GM23338 (cell line): ENCODE measurements around the gene KIRREL3. TPM values are rescaled to one million over a fixed set of nuclear protein-coding genes. Genes with fewer than 3 reads are reported as not detected.

Experiments
- ATAC-seq: fragments of 200-7000 bp; cut with Tn5 transposase; 3 replicates; pipeline ENCODE4 v1.9.1; 2020
- DNase-seq: peaks from one replicate; pipeline ENCODE4 v3.0.0-alpha.2; 2015; ENCODE audit warnings: low spot score
- H2AFZ ChIP-seq: fragments of 200-600 bp; sonication (generic); 2 replicates; pipeline ENCODE4 v1.8.0; 2016; ENCODE audit warnings: antibody characterized with exemption, mild to moderate bottlenecking, moderate library complexity
- H3F3A ChIP-seq: fragments of 200-600 bp; sonication (generic); replicated peaks from 2 replicates; pipeline ENCODE4 v1.8.0; 2017; ENCODE audit warnings: antibody characterized with exemption, mixed run types, low read depth
- H3K27ac ChIP-seq: fragments of 200-600 bp; sonication (generic); 2 replicates; pipeline ENCODE4 v1.6.1; 2016; ENCODE audit warnings: low read depth
- H3K27me3 ChIP-seq: fragments of 200-600 bp; sonication (generic); 2 replicates; pipeline ENCODE4 v1.8.0; 2016; ENCODE audit warnings: mild to moderate bottlenecking, mixed run types, moderate library complexity; ENCODE audit not compliant: insufficient read depth
- H3K36me3 ChIP-seq: fragments of 200-600 bp; sonication (generic); 2 replicates; pipeline ENCODE4 v1.8.0; 2016; ENCODE audit warnings: mild to moderate bottlenecking; ENCODE audit not compliant: insufficient read depth
- H3K4me1 ChIP-seq: fragments of 200-600 bp; sonication (generic); 2 replicates; pipeline ENCODE4 v1.8.0; 2016; ENCODE audit warnings: mild to moderate bottlenecking, moderate library complexity; ENCODE audit not compliant: insufficient read depth
- H3K4me2 ChIP-seq: fragments of 200-600 bp; sonication (generic); 2 replicates; pipeline ENCODE4 v1.7.1; 2017; ENCODE audit warnings: mixed run types
- H3K4me3 ChIP-seq: fragments of 200-600 bp; sonication (generic); 2 replicates; pipeline ENCODE4 v1.6.1; 2016; ENCODE audit warnings: mixed run types
- H3K79me2 ChIP-seq: fragments of 200-600 bp; sonication (generic); replicated peaks from 2 replicates; pipeline ENCODE4 v1.8.0; 2017; ENCODE audit warnings: mild to moderate bottlenecking; ENCODE audit not compliant: insufficient read depth
- H3K9me2 ChIP-seq: fragments of 200-600 bp; sonication (generic); 2 replicates; pipeline ENCODE4 v1.8.0; 2017; ENCODE audit not compliant: insufficient read depth
- H4K20me1 ChIP-seq: fragments of 200-600 bp; sonication (generic); replicated peaks from 2 replicates; pipeline ENCODE4 v1.8.0; 2017; ENCODE audit warnings: mild to moderate bottlenecking; ENCODE audit not compliant: insufficient read depth
- H3K27ac Mint-ChIP-seq: 2 replicates; pipeline ENCODE4 v1.8.0; 2020; ENCODE audit warnings: inconsistent platforms, mild to moderate bottlenecking, moderate library complexity, mixed read lengths
- H3K27me3 Mint-ChIP-seq: 3 replicates; pipeline ENCODE4 v1.8.0; 2022; ENCODE audit warnings: low read depth, mild to moderate bottlenecking, moderate library complexity, mixed read lengths, inconsistent platforms; ENCODE audit not compliant: insufficient read depth, poor library complexity
- H3K36me3 Mint-ChIP-seq: 3 replicates; pipeline ENCODE4 v1.8.0; 2021; ENCODE audit warnings: low read depth, mild to moderate bottlenecking, inconsistent platforms, moderate library complexity, mixed read lengths
- H3K4me1 Mint-ChIP-seq: 3 replicates; pipeline ENCODE4 v1.8.0; 2020; ENCODE audit warnings: mild to moderate bottlenecking, inconsistent platforms, mixed read lengths
- H3K4me3 Mint-ChIP-seq: 3 replicates; pipeline ENCODE4 v1.8.0; 2021; ENCODE audit warnings: moderate library complexity, mild to moderate bottlenecking, inconsistent platforms, mixed read lengths
- H3K9me3 Mint-ChIP-seq: 3 replicates; pipeline ENCODE4 v1.8.0; 2020; ENCODE audit warnings: moderate library complexity, mild to moderate bottlenecking, inconsistent platforms, mixed read lengths
- CREB1 ChIP-seq: fragments of 250-450 bp; sonication (Bioruptor Pico); IDR thresholded peaks from 2 replicates; pipeline ENCODE4 v1.5.0; 2020; ENCODE audit warnings: low read depth, mild to moderate bottlenecking, moderate library complexity
- ETS1 ChIP-seq: IDR thresholded peaks from 2 replicates; pipeline ENCODE4 v1.6.1; 2016; ENCODE audit warnings: antibody characterized with exemption
- EZH2 ChIP-seq: fragments of 200-600 bp; sonication (generic); IDR thresholded peaks from one replicate; pipeline ENCODE4 v1.8.0; 2017; ENCODE audit warnings: antibody characterized with exemption, mild to moderate bottlenecking, low read depth; ENCODE audit not compliant: unreplicated experiment
- JUNB ChIP-seq: IDR thresholded peaks from one replicate; pipeline ENCODE4 v1.6.1; 2016; ENCODE audit warnings: antibody characterized with exemption; ENCODE audit not compliant: unreplicated experiment
- NANOG ChIP-seq: IDR thresholded peaks from 2 replicates; pipeline ENCODE4 v1.6.1; 2016; ENCODE audit warnings: antibody characterized with exemption, borderline replicate concordance
- STAT1 ChIP-seq: IDR thresholded peaks from one replicate; pipeline ENCODE4 v1.6.1; 2016; ENCODE audit warnings: antibody characterized with exemption; ENCODE audit not compliant: unreplicated experiment
- ZNF114 ChIP-seq: fragments of 250-450 bp; sonication (Bioruptor Pico); IDR thresholded peaks from 2 replicates; pipeline ENCODE4 v1.5.0; 2020; ENCODE audit warnings: mild to moderate bottlenecking, moderate library complexity
- ZNF462 ChIP-seq: fragments of 250-450 bp; sonication (Bioruptor Pico); IDR thresholded peaks from 2 replicates; pipeline ENCODE4 v1.5.0; 2020; ENCODE audit warnings: mild to moderate bottlenecking, moderate library complexity
- polyA plus RNA-seq: library from polyadenylated mRNA; unstranded; fragments of >200 nt; fragmentation: Nextera tagmentation; extraction: Ambion mirVana; gene quantifications from 2 replicates; pipeline ENCODE4 v1.2.1, GENCODE V29; 2016
- total RNA-seq: library from RNA; depleted of rRNA; stranded (reverse); fragments of >200 nt; shearing (Covaris generic); gene quantifications from 2 replicates; pipeline ENCODE4 v1.2.3, GENCODE V29; 2014
- TF ChIP-seq, protein P1 (sequence below): IDR thresholded peaks from one replicate; pipeline ENCODE4 v1.6.1; 2018; ENCODE audit warnings: antibody characterized with exemption; ENCODE audit not compliant: unreplicated experiment

The KIRREL3 gene
- total and polyA plus RNA-seq, 2 experiments from 2014 or later = 0.13 to 1.5 TPM

DNA sequence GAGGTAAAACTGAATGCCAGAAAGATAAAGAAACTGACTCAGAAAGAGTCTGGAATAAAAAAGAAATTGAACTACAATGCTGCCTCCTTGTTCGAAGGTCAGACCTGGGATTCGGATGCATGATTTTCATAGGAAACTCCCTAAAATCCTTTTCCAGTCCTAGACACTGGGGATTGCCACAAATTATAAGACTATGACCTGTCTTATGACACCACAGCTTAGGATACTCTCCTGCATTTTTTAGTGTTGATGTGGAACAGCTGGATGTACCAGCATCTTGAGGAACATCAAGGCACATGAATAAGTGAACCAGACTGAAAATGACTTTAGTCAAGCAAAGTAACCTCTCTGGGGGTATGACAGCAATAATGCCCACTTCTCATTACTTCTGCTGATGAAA is 9.0 kb downstream of the KIRREL3 start (continued):
- TF ChIP-seq EZH2 = no peak
- no peak for TF ChIP-seq CREB1 (CRISPR knock-in tag)
- TF ChIP-seq ZNF114 (CRISPR knock-in tag) = no peak
- TF ChIP-seq JUNB = no peak
- TF ChIP-seq NANOG = no peak

DNA sequence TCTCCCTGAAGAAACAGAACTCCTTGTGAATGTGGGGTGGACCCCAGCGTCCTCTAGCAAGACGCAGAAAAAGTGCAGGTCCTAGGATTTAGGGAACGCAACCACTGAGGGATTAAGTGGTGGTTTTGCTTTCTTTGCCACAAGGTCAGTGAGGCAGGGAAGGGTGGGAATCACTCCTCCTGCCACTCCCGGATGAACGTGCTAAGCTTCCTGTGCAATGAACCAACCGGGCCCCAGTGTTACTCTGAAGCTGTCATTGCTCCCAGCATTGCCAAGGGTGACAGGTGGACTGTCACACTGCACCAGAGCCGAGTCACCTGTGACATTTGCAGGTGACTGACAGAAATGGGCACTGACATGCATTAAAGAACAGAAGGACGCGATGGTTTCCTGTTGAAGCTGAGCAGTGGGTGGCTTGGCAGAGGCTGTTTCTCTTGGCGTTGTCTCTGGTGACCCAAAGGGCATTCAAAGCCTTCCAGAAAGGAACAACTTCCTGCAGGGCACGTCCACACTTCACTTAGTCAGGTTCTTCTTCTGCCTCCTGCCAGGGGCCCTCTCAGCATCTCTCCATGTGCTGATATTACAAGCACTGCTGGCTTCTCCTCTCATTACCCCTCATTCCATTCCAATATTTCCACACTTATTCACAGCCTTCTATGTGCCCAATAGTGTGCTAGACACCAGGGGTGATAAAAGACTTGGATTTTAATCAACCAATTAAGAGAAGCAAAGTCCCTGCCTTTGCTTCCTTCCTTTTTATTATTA is 9.7 kb downstream of the KIRREL3 start:
- H2AFZ ChIP-seq = no peak overlapping the region
- TF ChIP-seq ZNF462 (CRISPR knock-in tag) = no peak
- TF ChIP-seq NANOG = no peak
- no peak for TF ChIP-seq ETS1
- TF ChIP-seq, protein P1, sequence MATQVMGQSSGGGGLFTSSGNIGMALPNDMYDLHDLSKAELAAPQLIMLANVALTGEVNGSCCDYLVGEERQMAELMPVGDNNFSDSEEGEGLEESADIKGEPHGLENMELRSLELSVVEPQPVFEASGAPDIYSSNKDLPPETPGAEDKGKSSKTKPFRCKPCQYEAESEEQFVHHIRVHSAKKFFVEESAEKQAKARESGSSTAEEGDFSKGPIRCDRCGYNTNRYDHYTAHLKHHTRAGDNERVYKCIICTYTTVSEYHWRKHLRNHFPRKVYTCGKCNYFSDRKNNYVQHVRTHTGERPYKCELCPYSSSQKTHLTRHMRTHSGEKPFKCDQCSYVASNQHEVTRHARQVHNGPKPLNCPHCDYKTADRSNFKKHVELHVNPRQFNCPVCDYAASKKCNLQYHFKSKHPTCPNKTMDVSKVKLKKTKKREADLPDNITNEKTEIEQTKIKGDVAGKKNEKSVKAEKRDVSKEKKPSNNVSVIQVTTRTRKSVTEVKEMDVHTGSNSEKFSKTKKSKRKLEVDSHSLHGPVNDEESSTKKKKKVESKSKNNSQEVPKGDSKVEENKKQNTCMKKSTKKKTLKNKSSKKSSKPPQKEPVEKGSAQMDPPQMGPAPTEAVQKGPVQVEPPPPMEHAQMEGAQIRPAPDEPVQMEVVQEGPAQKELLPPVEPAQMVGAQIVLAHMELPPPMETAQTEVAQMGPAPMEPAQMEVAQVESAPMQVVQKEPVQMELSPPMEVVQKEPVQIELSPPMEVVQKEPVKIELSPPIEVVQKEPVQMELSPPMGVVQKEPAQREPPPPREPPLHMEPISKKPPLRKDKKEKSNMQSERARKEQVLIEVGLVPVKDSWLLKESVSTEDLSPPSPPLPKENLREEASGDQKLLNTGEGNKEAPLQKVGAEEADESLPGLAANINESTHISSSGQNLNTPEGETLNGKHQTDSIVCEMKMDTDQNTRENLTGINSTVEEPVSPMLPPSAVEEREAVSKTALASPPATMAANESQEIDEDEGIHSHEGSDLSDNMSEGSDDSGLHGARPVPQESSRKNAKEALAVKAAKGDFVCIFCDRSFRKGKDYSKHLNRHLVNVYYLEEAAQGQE = no peak
- no peak for TF ChIP-seq STAT1
- no peak for TF ChIP-seq JUNB
- no peak for TF ChIP-seq CREB1 (CRISPR knock-in tag)
- no peak for TF ChIP-seq EZH2
- H3K4me3 ChIP-seq = no peak overlapping the region
- H3K27me3 ChIP-seq = no peaks in the 10 kb centered on the region
- no peaks in the 10 kb centered on the region for H3K36me3 Mint-ChIP-seq
- no peaks in the 10 kb centered on the region for H3K79me2 ChIP-seq
- peaks cover 7% of the 10 kb centered on the region for H3K4me1 Mint-ChIP-seq
- H3K9me3 Mint-ChIP-seq = no peaks in the 10 kb centered on the region
- no peaks in the 10 kb centered on the region for H4K20me1 ChIP-seq
- H3K4me2 ChIP-seq = no peak overlapping the region; the same call in 1 of the 2 replicates
- H3K4me3 Mint-ChIP-seq = no peak overlapping the region
- no peaks in the 10 kb centered on the region for H3F3A ChIP-seq
- H3K36me3 ChIP-seq = no peaks in the 10 kb centered on the region
- ATAC-seq = peak; percentile 16
- H3K27me3 Mint-ChIP-seq = peaks cover 2% of the 10 kb centered on the region
- H3K9me2 ChIP-seq = no peaks in the 10 kb centered on the region
- no peak overlapping the region for H3K27ac ChIP-seq
- DNase-seq = no peak
- no peak overlapping the region for H3K27ac Mint-ChIP-seq
- H3K4me1 ChIP-seq = no peaks in the 10 kb centered on the region
